HepG2 (cell line): ENCODE results near the gene KIZ. TPM values are rescaled to one million over a fixed set of nuclear protein-coding genes. Genes with fewer than 3 reads are reported as not detected.

ENCODE experiments used
- BCL6 ChIP-seq: IDR thresholded peaks from 2 replicates; pipeline ENCODE4 v1.6.1; 2016; ENCODE audit warnings: missing genetic modification reagents, missing compliant biosample characterization
- EZH2 ChIP-seq: conservative IDR thresholded peaks from 2 replicates; pipeline ENCODE4 v1.6.1; 2012; ENCODE audit warnings: mild to moderate bottlenecking, low read depth, low read length, moderate library complexity
- FOSL2 ChIP-seq: sonication (generic); formaldehyde crosslinking; IDR thresholded peaks from 2 replicates; pipeline ENCODE4 v1.4.0; 2020; ENCODE audit warnings: missing genetic modification reagents
- FOXA3 ChIP-seq: IDR thresholded peaks from 2 replicates; pipeline ENCODE4 v1.6.1; 2016; ENCODE audit warnings: missing genetic modification reagents, missing compliant biosample characterization
- FOXO4 ChIP-seq: sonication (generic); formaldehyde crosslinking; conservative IDR thresholded peaks from 2 replicates; pipeline ENCODE4 v1.8.1; 2023; ENCODE audit warnings: missing genetic modification reagents
- RELA ChIP-seq: sonication (generic); formaldehyde crosslinking; IDR thresholded peaks from 2 replicates; pipeline ENCODE4 v1.4.0; 2020; ENCODE audit warnings: missing genetic modification reagents
- SP5 ChIP-seq: IDR thresholded peaks from 2 replicates; pipeline ENCODE4 v1.6.1; 2016; ENCODE audit warnings: low read depth, borderline replicate concordance
- SYNCRIP ChIP-seq: fragments of 200-400 bp; formaldehyde crosslinking; IDR thresholded peaks from 2 replicates; pipeline ENCODE4 v1.6.1; 2018; ENCODE audit warnings: mild to moderate bottlenecking, low read depth, low read length; ENCODE audit not compliant: insufficient read depth
- THAP8 ChIP-seq: sonication (generic); formaldehyde crosslinking; IDR thresholded peaks from 2 replicates; pipeline ENCODE4 v1.5.1; 2020; ENCODE audit warnings: missing genetic modification reagents, mild to moderate bottlenecking, borderline replicate concordance
- ZNF3 ChIP-seq: IDR thresholded peaks from 2 replicates; pipeline ENCODE4 v1.7.0; 2017; ENCODE audit warnings: inconsistent platforms
- ZNF350 ChIP-seq: sonication (generic); formaldehyde crosslinking; IDR thresholded peaks from 2 replicates; pipeline ENCODE4 v1.4.0; 2020; ENCODE audit warnings: mild to moderate bottlenecking, low read depth, missing genetic modification reagents, borderline replicate concordance
- ZNF644 ChIP-seq: IDR thresholded peaks from 2 replicates; pipeline ENCODE4 v1.6.1; 2016; ENCODE audit warnings: low read depth
- ZNF883 ChIP-seq: sonication (generic); formaldehyde crosslinking; IDR thresholded peaks from 2 replicates; pipeline ENCODE4 v1.5.1; 2020; ENCODE audit warnings: mild to moderate bottlenecking, missing genetic modification reagents; ENCODE audit errors: not compliant biosample characterization
- ZSCAN31 ChIP-seq: sonication (generic); formaldehyde crosslinking; IDR thresholded peaks from 2 replicates; pipeline ENCODE4 v1.5.0; 2020; ENCODE audit warnings: low read depth, mild to moderate bottlenecking, missing genetic modification reagents
- polyA plus RNA-seq, 8 experiments: library from polyadenylated mRNA; depleted of rRNA in 3 of 8; stranded (reverse) in 7 of 8; unstranded in 1 of 8; fragments of >200 nt; fragmentation: Illumina TruSeq in 4 of 8; extraction: Trizol in 4 of 8; gene quantifications; 2 replicates each; pipeline versions ENCODE4 v1.2.1 to v1.2.3, GENCODE V29; 2011 to 2016; ENCODE audit warnings: low read depth in 4 of 8, missing spikeins in 1 of 8, mixed read lengths in 1 of 8; ENCODE audit not compliant: insufficient read depth in 1 of 8
- total RNA-seq, 5 experiments: library from RNA; depleted of rRNA; stranded (reverse); fragments of >200 nt; fragmentation: Illumina TruSeq; extraction: Trizol; gene quantifications; 2 replicates each; pipeline ENCODE4 v1.2.3, GENCODE V29; 2016; ENCODE audit warnings: low read depth in 1 of 5
- TF ChIP-seq, protein P1 (sequence below): sonication (generic); formaldehyde crosslinking; IDR thresholded peaks from 2 replicates; pipeline ENCODE4 v1.5.1; 2020; ENCODE audit warnings: mild to moderate bottlenecking, missing genetic modification reagents, borderline replicate concordance
- TF ChIP-seq, protein P2 (sequence below): sonication (generic); formaldehyde crosslinking; IDR thresholded peaks from 2 replicates; pipeline ENCODE4 v1.4.0; 2020; ENCODE audit warnings: mild to moderate bottlenecking, missing genetic modification reagents
- TF ChIP-seq, protein P3 (sequence below): sonication (generic); formaldehyde crosslinking; IDR thresholded peaks from 2 replicates; pipeline ENCODE4 v1.9.0; 2021; ENCODE audit warnings: missing genetic modification reagents, borderline replicate concordance

The KIZ gene
- total and polyA plus RNA-seq, 2 of the 13 experiments (the other 11 are each of a cell fraction or from before 2014, with no cell fraction given): 46.3 to 114 TPM

- TF ChIP-seq FOXO4 (CRISPR knock-in tag): no peak
- TF ChIP-seq ZNF3 (CRISPR knock-in tag): peak; percentile 27; the same call in 1 of the 2 replicates
- peak; percentile 47; the same call in 1 of the 2 replicates for TF ChIP-seq FOSL2 (CRISPR knock-in tag)
- TF ChIP-seq, protein P1, sequence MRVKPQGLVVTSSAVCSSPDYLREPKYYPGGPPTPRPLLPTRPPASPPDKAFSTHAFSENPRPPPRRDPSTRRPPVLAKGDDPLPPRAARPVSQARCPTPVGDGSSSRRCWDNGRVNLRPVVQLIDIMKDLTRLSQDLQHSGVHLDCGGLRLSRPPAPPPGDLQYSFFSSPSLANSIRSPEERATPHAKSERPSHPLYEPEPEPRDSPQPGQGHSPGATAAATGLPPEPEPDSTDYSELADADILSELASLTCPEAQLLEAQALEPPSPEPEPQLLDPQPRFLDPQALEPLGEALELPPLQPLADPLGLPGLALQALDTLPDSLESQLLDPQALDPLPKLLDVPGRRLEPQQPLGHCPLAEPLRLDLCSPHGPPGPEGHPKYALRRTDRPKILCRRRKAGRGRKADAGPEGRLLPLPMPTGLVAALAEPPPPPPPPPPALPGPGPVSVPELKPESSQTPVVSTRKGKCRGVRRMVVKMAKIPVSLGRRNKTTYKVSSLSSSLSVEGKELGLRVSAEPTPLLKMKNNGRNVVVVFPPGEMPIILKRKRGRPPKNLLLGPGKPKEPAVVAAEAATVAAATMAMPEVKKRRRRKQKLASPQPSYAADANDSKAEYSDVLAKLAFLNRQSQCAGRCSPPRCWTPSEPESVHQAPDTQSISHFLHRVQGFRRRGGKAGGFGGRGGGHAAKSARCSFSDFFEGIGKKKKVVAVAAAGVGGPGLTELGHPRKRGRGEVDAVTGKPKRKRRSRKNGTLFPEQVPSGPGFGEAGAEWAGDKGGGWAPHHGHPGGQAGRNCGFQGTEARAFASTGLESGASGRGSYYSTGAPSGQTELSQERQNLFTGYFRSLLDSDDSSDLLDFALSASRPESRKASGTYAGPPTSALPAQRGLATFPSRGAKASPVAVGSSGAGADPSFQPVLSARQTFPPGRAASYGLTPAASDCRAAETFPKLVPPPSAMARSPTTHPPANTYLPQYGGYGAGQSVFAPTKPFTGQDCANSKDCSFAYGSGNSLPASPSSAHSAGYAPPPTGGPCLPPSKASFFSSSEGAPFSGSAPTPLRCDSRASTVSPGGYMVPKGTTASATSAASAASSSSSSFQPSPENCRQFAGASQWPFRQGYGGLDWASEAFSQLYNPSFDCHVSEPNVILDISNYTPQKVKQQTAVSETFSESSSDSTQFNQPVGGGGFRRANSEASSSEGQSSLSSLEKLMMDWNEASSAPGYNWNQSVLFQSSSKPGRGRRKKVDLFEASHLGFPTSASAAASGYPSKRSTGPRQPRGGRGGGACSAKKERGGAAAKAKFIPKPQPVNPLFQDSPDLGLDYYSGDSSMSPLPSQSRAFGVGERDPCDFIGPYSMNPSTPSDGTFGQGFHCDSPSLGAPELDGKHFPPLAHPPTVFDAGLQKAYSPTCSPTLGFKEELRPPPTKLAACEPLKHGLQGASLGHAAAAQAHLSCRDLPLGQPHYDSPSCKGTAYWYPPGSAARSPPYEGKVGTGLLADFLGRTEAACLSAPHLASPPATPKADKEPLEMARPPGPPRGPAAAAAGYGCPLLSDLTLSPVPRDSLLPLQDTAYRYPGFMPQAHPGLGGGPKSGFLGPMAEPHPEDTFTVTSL: peak; percentile 24; the same call in 1 of the 2 replicates
- TF ChIP-seq ZNF883 (CRISPR knock-in tag): no peak
- peak; percentile 64 for TF ChIP-seq SP5 (CRISPR knock-in tag)
- TF ChIP-seq THAP8 (CRISPR knock-in tag): no peak
- TF ChIP-seq EZH2: no peak
- TF ChIP-seq, protein P2, sequence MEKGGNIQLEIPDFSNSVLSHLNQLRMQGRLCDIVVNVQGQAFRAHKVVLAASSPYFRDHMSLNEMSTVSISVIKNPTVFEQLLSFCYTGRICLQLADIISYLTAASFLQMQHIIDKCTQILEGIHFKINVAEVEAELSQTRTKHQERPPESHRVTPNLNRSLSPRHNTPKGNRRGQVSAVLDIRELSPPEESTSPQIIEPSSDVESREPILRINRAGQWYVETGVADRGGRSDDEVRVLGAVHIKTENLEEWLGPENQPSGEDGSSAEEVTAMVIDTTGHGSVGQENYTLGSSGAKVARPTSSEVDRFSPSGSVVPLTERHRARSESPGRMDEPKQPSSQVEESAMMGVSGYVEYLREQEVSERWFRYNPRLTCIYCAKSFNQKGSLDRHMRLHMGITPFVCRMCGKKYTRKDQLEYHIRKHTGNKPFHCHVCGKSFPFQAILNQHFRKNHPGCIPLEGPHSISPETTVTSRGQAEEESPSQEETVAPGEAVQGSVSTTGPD (CRISPR knock-in tag): no peak
- TF ChIP-seq SYNCRIP: no peak
- peak; percentile 96 for TF ChIP-seq ZNF644 (CRISPR knock-in tag)
- TF ChIP-seq, protein P3, sequence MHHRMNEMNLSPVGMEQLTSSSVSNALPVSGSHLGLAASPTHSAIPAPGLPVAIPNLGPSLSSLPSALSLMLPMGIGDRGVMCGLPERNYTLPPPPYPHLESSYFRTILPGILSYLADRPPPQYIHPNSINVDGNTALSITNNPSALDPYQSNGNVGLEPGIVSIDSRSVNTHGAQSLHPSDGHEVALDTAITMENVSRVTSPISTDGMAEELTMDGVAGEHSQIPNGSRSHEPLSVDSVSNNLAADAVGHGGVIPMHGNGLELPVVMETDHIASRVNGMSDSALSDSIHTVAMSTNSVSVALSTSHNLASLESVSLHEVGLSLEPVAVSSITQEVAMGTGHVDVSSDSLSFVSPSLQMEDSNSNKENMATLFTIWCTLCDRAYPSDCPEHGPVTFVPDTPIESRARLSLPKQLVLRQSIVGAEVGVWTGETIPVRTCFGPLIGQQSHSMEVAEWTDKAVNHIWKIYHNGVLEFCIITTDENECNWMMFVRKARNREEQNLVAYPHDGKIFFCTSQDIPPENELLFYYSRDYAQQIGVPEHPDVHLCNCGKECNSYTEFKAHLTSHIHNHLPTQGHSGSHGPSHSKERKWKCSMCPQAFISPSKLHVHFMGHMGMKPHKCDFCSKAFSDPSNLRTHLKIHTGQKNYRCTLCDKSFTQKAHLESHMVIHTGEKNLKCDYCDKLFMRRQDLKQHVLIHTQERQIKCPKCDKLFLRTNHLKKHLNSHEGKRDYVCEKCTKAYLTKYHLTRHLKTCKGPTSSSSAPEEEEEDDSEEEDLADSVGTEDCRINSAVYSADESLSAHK: no peak
- no peak for TF ChIP-seq ZSCAN31 (CRISPR knock-in tag)
- peak; percentile 66 for TF ChIP-seq BCL6 (CRISPR knock-in tag)
- TF ChIP-seq RELA (CRISPR knock-in tag): no peak
- TF ChIP-seq FOXA3 (CRISPR knock-in tag): peak; percentile 89
- no peak for TF ChIP-seq ZNF350 (CRISPR knock-in tag)
Observed at GRCh38 chr20:21280522-21281016, 154.7 kb downstream of the KIZ start (continued).
